ENCODE results near the gene GABRG3.

The GABRG3 gene

DNA sequence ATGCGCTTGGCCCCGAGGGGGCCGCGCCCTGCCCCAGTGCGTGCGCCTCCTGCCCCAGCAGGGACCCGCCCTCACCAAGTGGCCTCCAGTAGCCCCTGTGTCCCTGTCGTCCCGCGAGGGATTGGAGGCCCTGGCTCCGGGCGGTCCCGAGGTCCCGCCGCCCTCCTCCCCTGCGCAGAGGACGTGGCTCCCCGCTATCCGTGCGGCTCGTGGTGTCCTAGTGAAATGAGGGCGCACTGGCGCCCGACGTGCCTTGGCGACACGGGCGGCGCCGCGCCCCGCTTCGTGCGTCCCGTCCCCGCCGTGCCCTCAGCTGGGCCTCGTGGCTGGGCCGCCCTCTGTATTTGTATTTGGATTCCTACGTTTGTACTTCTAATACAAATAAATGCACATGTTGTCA, 570.6 kb downstream of the GABRG3 start:
- TF ChIP-seq GLIS2 (tag by site-specific recombination; IDR thresholded peaks at IDR 0.05) (no peak), ZSCAN16 (tag by site-specific recombination; IDR thresholded peaks at IDR 0.05) (no peak), GLI4 (tag by site-specific recombination; IDR thresholded peaks at IDR 0.05) (no peak), ZNF558 (tag by site-specific recombination; IDR thresholded peaks at IDR 0.05) (no peak), ZNF776 (tag by site-specific recombination; IDR thresholded peaks at IDR 0.05; ENCODE audit: borderline replicate concordance) (no peak), ZNF843 (tag by site-specific recombination; IDR thresholded peaks at IDR 0.05) (no peak), ZNF311 (tag by site-specific recombination; IDR thresholded peaks at IDR 0.05; ENCODE audit: borderline replicate concordance) (no peak)
- TF ChIP-seq, protein P1, sequence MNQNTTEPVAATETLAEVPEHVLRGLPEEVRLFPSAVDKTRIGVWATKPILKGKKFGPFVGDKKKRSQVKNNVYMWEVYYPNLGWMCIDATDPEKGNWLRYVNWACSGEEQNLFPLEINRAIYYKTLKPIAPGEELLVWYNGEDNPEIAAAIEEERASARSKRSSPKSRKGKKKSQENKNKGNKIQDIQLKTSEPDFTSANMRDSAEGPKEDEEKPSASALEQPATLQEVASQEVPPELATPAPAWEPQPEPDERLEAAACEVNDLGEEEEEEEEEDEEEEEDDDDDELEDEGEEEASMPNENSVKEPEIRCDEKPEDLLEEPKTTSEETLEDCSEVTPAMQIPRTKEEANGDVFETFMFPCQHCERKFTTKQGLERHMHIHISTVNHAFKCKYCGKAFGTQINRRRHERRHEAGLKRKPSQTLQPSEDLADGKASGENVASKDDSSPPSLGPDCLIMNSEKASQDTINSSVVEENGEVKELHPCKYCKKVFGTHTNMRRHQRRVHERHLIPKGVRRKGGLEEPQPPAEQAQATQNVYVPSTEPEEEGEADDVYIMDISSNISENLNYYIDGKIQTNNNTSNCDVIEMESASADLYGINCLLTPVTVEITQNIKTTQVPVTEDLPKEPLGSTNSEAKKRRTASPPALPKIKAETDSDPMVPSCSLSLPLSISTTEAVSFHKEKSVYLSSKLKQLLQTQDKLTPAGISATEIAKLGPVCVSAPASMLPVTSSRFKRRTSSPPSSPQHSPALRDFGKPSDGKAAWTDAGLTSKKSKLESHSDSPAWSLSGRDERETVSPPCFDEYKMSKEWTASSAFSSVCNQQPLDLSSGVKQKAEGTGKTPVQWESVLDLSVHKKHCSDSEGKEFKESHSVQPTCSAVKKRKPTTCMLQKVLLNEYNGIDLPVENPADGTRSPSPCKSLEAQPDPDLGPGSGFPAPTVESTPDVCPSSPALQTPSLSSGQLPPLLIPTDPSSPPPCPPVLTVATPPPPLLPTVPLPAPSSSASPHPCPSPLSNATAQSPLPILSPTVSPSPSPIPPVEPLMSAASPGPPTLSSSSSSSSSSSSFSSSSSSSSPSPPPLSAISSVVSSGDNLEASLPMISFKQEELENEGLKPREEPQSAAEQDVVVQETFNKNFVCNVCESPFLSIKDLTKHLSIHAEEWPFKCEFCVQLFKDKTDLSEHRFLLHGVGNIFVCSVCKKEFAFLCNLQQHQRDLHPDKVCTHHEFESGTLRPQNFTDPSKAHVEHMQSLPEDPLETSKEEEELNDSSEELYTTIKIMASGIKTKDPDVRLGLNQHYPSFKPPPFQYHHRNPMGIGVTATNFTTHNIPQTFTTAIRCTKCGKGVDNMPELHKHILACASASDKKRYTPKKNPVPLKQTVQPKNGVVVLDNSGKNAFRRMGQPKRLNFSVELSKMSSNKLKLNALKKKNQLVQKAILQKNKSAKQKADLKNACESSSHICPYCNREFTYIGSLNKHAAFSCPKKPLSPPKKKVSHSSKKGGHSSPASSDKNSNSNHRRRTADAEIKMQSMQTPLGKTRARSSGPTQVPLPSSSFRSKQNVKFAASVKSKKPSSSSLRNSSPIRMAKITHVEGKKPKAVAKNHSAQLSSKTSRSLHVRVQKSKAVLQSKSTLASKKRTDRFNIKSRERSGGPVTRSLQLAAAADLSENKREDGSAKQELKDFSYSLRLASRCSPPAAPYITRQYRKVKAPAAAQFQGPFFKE (tag by site-specific recombination; IDR thresholded peaks at IDR 0.05; ENCODE audit: borderline replicate concordance) = no peak
- H3K27ac ChIP-seq (ENCODE audit: extremely low read depth, low read depth, low read length) = no peak overlapping the region
- no peaks in the 10 kb centered on the region for H3K4me1 ChIP-seq (ENCODE audit: control insufficient read depth, insufficient read depth, low read length)
- H3K4me3 ChIP-seq (ENCODE audit: low read depth, low read length) = no peak overlapping the region
- ChIA-PET POLR2A (no interaction called here), CTCF (no interaction called here)
- H3K36me3 ChIP-seq (ENCODE audit: control insufficient read depth in 2 of 2, insufficient read depth in 1 of 2, low read length in 2 of 2) = no peaks in the 10 kb centered on the region
- H3K9me3 ChIP-seq (ENCODE audit: control insufficient read depth, insufficient read depth, low read depth, low read length) = no peaks in the 10 kb centered on the region

DNA sequence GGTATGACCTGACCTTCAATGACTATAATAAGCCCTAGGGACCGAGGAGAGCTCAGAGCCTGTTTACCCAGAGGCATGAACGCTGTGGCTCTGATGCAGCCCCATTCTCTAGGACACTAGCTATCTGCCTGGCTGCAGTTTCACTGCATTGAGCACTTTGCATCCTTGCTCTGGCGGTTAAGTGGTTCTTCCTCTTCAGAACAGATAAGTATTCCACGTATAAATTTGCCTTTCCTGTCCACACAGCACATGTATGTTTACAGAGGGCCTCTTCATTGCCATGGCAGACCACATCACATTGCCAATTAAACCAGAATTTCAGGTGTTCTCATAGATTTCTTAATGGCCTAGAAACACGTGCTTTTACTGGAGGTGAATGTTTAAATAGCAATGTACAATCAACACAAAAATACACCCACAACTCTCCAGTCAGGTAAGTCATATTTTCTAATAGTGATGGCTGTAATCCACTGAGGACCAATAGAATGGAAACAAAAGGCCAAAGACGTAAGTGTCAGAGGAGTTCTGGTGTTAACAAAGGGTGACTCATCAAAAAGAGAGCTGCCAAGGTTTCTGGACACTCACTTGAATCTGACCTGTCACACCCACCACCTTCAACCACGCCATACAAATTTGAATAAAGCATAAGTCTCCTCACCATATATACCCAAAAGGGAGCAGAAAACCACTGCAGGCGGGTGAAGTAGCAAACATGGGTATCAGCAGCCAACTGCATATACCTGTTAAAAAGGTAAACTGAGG, 574.7 kb downstream of the GABRG3 start:
- no peak for TF ChIP-seq HOXA7 (CRISPR knock-in tag; IDR thresholded peaks at IDR 0.05; ENCODE audit: borderline replicate concordance)
- no peak for TF ChIP-seq ZNF23 (tag by site-specific recombination; IDR thresholded peaks at IDR 0.05; ENCODE audit: borderline replicate concordance)
- TF ChIP-seq, protein P2, sequence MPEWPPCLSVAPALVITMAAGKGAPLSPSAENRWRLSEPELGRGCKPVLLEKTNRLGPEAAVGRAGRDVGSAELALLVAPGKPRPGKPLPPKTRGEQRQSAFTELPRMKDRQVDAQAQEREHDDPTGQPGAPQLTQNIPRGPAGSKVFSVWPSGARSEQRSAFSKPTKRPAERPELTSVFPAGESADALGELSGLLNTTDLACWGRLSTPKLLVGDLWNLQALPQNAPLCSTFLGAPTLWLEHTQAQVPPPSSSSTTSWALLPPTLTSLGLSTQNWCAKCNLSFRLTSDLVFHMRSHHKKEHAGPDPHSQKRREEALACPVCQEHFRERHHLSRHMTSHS (tag by site-specific recombination; IDR thresholded peaks at IDR 0.05) = no peak
- no peak for TF ChIP-seq ZNF10 (tag by site-specific recombination; IDR thresholded peaks at IDR 0.05)
- no peak for TF ChIP-seq ZNF121 (tag by site-specific recombination; IDR thresholded peaks at IDR 0.05)
- no peak for TF ChIP-seq ZNF133 (tag by site-specific recombination; IDR thresholded peaks at IDR 0.05)
- no peak for TF ChIP-seq ZNF791 (tag by site-specific recombination; IDR thresholded peaks at IDR 0.05)
- TF ChIP-seq HOXD13 (CRISPR knock-in tag; IDR thresholded peaks at IDR 0.05; ENCODE audit: borderline replicate concordance) = no peak
- TF ChIP-seq ZNF223 (tag by site-specific recombination; IDR thresholded peaks at IDR 0.05) = no peak
- TF ChIP-seq, protein P3, sequence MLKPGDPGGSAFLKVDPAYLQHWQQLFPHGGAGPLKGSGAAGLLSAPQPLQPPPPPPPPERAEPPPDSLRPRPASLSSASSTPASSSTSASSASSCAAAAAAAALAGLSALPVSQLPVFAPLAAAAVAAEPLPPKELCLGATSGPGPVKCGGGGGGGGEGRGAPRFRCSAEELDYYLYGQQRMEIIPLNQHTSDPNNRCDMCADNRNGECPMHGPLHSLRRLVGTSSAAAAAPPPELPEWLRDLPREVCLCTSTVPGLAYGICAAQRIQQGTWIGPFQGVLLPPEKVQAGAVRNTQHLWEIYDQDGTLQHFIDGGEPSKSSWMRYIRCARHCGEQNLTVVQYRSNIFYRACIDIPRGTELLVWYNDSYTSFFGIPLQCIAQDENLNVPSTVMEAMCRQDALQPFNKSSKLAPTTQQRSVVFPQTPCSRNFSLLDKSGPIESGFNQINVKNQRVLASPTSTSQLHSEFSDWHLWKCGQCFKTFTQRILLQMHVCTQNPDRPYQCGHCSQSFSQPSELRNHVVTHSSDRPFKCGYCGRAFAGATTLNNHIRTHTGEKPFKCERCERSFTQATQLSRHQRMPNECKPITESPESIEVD (tag by site-specific recombination; IDR thresholded peaks at IDR 0.05) = no peak
- no peak for TF ChIP-seq ZNF155 (tag by site-specific recombination; IDR thresholded peaks at IDR 0.05)
- no peak for TF ChIP-seq ZNF544 (tag by site-specific recombination; IDR thresholded peaks at IDR 0.05)
- no peak for TF ChIP-seq ZNF19 (tag by site-specific recombination; IDR thresholded peaks at IDR 0.05; ENCODE audit: low read depth)
- TF ChIP-seq GFI1B (tag by site-specific recombination; IDR thresholded peaks at IDR 0.05) = no peak
- no peak for TF ChIP-seq ZNF707 (tag by site-specific recombination; IDR thresholded peaks at IDR 0.05)
- no peak for TF ChIP-seq KLF8 (tag by site-specific recombination; IDR thresholded peaks at IDR 0.05)
- H3K27ac ChIP-seq (ENCODE audit: extremely low read depth, low read depth, low read length) = no peak overlapping the region
- no peak overlapping the region for H3K4me3 ChIP-seq (ENCODE audit: low read depth, low read length)
- CTCF ChIA-PET = no interaction called here
- H3K9me3 ChIP-seq (ENCODE audit: control insufficient read depth, insufficient read depth, low read depth, low read length) = no peaks in the 10 kb centered on the region
- no peaks in the 10 kb centered on the region for H3K4me1 ChIP-seq (ENCODE audit: control insufficient read depth, insufficient read depth, low read length)
- H3K36me3 ChIP-seq (ENCODE audit: control insufficient read depth in 2 of 2, insufficient read depth in 1 of 2, low read length in 2 of 2) = no peaks in the 10 kb centered on the region
- POLR2A ChIA-PET = no interaction called here
